ENCODE measurements around the gene NTF3.

The NTF3 gene

DNA sequence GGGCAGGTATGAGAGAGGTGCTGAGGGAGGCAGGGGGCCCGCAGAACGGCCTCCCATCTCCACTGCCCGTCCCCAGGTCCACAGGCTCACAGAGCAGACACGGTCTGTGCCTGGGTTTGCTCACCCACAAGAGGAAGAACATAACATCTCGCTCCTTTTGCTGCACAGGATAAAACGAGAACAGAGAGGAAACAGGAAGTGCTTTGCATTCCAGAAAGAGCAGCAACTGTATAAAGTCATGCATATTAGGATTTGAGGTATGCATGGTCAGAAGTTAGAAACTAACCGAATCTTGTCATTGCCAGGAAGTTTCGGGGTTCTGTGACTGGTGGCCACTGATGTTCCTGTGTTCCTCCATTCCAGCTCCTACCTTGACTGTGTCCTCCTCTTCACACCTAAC, 25.0 kb downstream of the NTF3 start:
- no peak for DNase-seq (ENCODE audit: low read depth in 3 of 3)

DNA sequence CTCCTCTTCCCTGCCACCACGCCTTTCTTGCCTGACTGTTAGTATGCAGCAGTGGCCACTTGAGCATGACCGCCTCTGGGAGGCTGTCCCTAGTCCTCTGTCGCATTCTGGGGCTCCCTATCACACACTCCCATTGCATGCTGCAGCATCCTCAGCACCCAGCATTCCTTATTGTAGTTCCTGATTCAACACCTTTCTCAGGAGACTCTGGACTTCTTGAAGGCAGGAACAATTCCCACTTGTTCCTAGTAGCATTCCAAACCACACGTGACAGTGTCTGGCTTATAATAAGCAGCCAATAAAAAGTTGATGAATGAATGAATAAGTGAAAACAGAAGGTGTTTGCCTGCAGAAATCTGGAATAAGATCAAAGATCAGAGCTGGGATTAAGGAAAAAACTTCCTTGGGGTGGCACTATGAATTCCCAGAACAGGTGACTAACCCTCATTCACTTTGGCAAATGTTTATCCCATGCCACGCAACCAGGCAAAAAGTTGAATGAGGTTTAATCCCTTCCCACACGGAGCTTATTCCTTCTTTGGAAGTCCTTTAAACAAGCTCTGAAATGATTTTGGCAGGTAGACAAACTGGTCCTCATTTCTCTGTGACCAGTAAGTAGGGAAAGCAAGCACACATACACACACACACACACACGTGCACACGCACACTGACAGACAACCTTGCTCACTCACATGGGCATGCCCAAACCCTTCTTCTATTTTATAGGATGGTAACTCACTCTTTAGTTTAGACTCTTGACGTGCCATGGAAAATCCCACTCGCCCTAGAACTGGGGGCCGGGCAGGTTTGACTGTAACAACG, 26.5 kb downstream of the NTF3 start:
- DNase-seq (ENCODE audit: low read depth in 3 of 3), result no peak

DNA sequence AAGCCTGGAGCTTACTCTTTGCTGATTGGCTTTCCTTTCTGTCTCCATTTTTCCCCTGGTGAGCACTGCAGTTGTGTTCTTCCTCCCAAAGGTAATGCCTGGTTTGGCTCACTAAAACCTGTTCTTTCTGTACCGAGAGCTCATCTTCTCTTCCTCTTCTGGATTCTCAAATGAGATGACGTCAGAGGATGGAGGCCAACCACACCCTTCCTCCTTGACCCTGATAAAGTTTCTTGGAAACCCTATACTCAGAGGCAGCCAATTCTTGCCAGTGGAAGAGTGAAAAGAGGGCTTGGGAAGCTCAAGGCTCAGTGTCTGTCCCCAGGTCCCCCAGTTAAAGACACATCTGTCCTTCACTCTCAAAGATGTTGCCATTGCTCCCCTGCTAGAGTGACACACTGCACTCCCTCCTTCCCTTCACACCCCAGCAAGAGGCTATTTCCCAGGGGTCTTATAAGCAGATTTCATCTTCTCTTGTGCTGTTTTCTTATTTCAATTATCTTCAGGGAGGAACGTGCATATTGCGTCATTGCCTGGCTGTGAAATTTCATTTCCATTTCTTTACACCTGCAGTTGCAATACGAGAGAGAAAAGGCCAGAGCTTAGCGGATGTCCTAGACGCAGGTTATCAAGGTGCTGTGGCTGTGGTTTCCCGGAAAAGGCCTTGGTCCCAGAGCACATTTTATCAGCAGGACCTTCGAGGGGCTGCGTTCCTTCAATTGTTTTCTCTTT, 27.3 kb downstream of the NTF3 start:
- DNase-seq (ENCODE audit: low read depth in 3 of 3), result no peak

DNA sequence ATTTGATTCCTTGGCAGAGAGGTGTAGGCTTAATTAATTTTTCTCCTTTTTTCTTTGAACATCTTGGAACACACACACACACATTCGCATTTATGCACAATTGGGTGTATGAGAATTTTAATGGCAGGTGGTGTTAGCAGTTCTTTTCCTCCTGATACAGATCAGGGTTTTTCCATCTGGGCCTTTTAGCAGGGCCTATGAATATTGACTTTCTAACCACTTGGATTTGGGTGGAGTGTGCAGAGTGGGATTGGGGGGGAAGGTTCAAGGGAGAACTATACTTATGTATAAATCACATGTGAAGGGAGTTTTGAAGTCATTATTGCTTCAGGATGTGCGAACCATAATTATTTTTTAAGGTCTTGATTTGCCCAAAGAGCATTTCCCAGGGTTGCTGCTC, 28.9 kb downstream of the NTF3 start:
- no peak for DNase-seq (ENCODE audit: low read depth in 3 of 3)

DNA sequence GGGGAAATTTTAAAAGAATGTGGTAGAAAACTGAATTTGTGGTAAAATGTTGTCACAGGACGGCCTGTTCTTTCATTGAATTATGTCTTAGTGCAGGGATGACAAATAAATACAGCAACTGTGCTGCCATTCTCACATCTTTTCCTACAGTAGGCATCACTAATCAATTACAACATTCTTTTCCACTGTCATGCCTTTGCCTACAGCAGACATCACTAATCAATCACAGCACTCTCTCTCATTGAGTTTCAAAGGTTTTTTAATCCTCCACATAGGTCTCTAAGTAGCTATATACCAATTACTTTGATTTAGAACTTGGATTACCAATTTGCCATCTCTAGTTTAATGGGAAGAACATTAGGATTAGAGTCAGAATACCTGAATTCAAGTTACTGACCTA, 30.1 kb downstream of the NTF3 start:
- DNase-seq (ENCODE audit: low read depth in 3 of 3), result no peak

DNA sequence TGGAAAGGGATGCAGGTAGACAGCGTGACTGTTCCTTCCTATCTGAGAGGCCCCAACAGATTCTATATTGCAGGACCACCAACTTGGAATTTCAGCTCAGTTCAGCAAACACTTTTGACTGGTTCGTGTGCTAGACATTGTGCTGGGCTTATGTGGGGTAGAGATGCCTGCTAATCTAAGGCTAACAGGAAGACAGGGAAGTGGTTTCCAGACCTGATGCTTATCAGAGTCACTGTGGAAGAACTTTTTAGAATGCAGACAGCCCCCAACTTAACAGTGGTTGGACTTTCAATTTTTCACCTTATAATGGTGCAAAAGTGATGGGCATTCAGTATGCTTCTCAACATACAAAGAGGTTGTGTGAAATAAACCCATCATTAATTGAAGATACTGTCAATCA, 32.2 kb downstream of the NTF3 start:
- DNase-seq (ENCODE audit: low read depth in 3 of 3), result no peak

DNA sequence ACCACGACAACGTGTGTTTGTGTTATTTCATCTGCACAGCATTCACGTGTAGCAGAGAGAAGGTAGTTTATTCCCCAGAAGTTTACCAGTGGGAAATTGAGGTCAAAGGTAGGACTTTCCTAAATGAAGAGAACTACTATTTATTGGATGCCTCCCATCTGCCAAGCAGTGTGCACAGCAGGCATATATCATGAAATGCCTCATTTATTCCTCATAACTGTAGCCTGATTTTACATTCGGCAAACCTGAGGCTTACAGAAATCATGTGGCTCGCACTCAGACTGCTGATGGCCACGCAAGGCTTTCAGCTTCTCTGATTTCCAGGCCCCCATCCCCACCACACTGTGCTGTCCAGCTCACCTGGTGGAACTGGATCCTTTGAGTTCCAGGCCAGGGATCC, 33.5 kb downstream of the NTF3 start:
- DNase-seq (ENCODE audit: low read depth in 3 of 3), result no peak

DNA sequence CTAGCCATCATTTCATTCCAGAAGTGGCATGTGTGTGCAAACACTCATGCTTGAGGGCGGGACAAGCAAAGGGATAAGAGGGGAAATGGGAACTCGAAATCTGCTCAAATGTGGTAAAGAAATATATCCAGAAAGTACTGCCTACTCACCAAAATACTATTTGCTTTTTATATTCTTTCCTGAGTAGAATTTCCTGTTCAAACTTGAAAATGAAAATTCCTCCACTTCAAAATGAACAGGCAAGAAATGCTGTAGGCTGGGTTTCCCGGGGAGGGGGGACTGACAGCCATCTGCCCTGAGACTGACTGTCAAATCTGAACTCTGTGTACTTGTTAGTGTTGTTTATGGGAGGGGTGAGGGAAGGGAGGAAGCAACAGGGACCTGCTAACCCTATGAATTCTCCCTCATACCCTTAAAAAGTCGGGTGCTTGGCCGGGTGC, 34.6 kb downstream of the NTF3 start:
- DNase-seq (ENCODE audit: low read depth in 3 of 3), result no peak

DNA sequence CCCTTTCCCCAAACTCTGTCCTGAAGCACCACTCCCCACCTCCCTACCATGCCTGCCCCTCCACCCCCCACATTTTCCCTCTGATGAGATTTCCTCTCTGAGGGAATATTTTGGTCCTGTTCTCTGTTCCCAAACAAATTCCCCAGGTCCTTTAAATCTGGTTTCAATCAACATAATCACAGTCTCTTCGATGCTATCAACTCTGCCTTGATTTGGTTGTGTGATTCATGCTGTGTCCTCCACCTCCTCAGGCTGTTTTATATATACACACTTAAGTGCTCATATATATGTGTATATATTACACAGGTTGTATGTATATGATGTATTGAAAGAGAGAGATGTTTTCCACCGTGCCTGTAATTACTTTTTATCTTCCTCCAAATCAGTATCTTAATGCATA, 36.0 kb downstream of the NTF3 start:
- DNase-seq (ENCODE audit: low read depth in 3 of 3), result no peak

DNA sequence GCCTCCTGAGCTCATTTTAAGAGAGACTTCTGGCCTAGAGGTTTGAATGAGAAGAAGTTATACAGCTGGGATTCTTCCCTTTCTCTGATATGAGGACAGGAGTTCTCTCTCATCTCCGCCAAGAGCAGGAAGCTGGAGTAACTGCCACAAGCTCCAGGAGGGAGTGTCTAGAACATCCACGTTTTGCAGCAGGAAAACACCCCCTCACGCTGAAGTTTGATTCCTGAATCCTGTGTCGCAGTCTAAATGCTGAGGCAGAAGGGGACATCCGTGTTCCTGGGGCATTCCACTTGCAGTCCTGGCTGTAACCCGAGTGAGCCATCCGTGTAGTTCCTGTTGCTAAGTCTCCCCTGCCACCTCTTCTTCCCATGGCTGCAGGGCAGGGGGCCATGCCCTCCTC, 38.3 kb downstream of the NTF3 start:
- no peak for DNase-seq (ENCODE audit: low read depth in 3 of 3)

DNA sequence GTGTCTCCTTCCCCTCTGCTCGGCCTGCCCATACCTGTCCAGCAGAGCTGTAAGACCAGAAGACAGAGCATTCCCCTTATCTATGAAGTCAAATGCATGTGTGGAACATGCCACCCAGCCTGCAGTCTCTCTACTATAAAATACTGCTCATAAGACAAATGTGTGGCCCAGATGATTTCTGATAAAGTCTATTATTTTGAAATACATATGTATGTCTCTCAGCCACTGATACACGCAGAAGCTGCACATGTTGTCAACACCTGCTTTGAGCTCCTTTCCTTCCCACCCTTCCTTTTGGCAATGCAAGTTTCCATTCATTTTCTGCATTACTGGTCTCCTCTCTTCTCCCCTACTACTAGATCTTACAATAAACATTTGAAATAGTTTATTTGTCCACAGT, 38.8 kb downstream of the NTF3 start:
- no peak for DNase-seq (ENCODE audit: low read depth in 3 of 3)

DNA sequence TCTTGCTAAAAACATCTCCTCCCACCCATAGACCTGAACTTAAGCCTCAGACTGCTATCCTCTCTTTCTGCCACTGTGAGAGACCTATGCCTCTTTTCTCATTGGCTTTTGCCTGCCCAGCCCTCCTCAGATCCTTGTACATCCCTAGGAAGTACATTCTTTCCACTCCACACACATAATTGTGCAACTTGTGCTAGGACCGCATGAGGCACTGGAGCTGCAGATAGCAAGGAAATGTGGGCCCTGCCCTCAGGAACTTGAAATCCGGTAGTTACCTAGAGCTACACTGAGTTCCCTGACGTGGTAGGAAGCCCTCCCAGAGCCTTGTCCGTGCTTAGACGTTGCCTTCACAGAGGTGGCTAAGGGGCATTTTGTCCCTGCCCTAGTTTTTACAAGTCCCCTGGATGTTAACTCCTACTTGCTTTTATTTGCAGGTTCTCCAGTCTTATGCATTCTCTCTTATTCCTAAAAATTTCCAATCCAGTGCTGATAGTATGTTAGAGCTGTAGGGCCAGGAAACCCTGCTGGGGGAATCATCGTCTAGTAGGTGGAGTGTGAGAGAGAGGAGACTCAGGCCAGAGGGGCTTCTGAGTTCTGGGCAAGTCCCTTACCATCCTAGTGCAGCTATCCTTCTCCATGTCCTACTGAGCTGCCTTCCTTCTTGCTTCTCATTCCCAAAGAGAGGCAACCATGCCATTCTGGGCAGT, 41.3 kb downstream of the NTF3 start:
- DNase-seq (ENCODE audit: low read depth in 3 of 3), result no peak

DNA sequence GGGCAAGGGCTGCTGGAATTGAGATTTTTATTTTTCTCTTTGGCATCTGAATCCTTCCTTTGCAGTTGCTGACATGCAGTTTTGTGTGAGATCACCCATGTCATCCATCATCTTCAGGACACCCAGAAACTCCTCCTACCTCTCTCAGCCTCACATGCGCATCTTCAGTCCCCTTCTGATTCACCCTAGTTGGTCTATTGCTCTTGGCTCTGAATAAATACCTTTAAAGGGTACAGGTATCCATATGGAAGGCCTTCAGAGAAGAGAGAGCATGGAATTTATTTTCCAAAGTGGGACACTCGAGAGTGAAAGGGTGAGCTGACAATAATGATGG, 41.8 kb downstream of the NTF3 start:
- no peak for DNase-seq (ENCODE audit: low read depth in 3 of 3)

DNA sequence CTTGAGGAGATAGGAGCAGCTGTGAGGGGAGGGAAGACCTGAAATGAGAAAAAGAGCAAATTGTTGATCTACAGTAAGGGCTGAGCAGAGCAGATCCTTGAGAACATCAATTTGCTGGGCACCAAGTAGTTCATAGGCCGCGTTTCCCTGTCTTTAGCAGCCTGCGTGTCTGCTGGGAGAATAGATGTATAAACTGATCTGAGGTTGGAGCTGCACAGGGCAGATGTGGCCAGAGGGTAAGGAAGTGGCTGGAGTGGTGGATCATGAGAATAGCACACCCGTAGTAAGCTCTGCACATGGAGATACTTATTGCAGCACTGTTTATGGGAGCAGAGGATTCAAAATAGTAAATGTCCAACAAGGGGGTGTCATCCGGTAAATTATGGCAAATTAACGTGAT, 44.4 kb downstream of the NTF3 start:
- no peak for DNase-seq (ENCODE audit: low read depth in 3 of 3)

DNA sequence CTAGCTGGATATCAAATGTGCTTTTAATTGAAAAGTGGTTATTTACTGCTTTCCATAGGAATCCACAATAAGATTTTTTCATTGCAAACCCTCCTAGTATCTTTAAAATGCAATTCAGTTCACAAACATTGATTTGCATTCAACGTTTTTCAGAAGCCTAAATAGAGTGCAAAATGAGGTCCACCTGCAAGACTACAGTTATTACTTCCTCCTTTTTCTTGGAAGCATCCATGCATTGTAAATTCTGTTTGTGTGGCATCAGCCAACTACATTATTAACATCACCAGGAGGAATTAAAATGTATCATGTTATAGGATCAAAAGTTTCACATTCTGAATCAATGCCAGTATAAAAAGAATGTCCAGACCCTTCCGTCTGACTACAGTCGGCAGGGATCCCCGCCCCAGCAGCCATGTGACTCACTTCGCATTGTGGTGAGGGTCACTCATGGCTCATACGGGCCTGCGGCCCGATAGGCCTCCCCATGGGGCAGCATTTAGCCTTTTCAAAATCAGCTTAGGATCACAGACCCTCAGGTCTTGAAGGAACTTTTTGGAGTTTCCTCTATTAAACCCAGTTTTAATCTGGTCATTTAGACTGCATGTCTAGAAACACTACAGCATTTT, 46.3 kb downstream of the NTF3 start:
- no peak for DNase-seq (ENCODE audit: low read depth in 3 of 3)

DNA sequence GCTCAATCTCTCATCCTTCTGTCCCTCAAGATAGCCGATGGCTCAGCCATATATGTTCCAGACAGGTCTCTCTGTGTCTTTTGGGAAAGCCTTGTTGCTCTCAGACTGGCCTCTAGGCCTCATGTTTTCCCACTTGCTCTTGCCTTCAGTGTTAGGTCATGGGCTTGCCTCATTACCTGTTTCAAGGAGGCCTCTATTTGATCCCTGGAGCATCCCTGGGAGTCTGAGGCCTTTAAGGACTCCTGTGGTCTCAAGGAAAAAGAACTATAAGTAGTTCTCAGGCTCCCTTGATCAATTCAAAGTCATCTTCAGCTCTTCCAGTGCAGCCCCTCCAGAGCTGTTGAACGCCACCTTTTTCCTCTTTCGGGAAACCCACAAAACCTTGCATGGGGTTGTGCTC, 47.9 kb downstream of the NTF3 start:
- no peak for DNase-seq (ENCODE audit: low read depth in 3 of 3)

DNA sequence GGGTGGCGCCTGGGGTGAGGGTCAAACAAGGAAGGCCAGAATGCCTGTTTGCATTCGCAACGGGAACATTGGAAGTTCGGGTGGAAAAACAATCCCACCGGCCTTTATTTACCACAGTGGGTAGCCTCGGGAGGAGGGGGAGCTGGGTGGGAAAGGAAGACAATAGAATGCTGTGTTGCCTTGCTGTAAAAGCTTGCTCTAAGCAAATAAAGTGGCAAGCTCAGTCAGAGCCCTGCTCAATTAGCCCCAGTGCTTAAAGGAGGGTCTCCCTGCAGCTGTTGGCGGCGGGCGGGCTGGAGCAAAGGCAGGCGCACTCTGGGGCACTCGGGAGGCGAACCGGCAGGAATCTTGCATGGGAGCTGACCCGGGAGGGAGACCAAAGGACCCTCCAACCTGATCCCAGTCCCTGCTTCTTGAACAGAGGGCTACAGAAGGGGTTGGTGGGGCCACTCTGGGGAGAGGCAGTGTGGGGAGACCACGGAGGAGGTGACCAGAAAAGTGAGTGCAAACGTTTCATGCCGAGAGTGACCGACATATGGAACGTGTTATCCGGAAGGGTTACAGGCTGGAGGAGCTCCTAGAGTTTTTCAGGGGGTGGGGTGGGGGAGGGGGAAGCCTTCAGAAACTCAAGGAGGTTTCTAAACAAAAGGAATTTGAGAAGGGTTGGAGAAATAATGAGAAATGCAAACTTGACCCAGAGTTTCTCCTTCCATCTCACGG, 48.5 kb downstream of the NTF3 start:
- no peak for DNase-seq (ENCODE audit: low read depth in 3 of 3)

DNA sequence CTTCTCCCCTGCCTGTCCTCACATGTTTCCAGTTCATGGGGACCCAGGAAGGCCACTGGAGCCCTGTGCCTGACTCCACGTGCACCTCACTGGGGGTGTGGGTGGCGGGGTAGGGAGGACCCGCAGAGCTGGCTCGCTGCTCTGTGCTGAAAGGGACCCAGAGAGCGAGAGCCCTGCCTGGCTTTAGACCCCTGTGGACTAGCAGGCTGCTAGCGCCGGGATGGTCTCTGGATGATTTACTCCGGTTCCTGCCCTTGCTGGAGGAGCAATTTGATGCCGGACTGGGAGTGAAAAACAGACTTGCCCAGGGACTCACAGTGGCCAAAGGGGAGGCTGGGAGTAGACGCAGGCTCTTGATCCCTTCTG, 49.0 kb downstream of the NTF3 start:
- DNase-seq (ENCODE audit: low read depth in 3 of 3), result no peak

DNA sequence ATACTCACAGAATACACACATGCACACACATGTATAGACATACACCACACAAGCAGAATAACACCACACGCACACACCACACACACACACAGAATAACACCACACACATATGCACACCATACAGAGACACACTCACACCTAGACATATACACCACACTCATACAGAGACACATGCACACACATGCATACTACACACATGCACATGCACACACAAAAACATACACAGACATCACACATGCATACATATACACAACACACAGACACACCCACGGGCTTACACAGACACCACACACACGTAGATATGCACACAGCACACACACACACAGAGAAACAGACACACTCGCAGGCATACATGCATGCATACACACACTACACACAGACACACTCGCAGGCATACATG, 49.7 kb downstream of the NTF3 start:
- no peak for DNase-seq (ENCODE audit: low read depth in 3 of 3)

DNA sequence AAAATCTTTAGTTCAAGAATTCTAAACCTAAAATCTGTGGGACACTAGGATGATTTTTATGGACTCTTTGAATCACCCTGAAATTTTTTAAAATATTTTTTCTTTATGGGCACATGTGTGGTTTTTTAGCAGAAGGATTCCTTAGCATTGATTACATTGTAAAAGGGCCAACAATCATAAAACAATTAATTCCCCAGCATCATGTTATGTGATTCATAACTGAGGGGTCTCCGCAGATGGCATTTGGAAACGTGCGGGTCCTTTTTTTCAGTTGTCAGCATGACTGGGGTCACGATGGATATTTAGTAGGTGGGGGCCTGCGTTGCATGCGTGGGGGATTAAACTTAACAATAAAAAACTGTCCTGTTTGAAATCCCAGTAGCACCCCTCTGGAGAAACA, 52.5 kb downstream of the NTF3 start:
- DNase-seq (ENCODE audit: low read depth in 3 of 3), result no peak

DNA sequence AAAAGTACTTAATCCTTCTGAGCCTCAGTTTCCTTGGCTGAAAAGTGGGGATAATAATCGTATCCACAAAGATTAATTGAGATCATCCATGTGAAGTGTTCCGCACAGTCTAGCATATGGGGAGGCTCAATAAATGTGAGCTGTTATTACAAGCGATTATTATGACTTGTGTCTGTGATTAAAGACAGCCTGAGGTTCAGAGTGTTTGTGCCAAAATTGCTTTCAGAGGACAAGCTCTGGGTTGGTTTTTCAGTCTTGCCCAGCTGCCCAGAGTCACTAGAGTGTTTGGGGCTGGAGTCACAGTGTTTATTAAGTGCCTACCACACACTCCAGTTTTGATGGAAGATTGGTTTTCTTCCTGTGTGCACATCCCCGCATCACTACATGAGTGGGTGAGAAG, 53.5 kb downstream of the NTF3 start:
- DNase-seq (ENCODE audit: low read depth in 3 of 3), result no peak

DNA sequence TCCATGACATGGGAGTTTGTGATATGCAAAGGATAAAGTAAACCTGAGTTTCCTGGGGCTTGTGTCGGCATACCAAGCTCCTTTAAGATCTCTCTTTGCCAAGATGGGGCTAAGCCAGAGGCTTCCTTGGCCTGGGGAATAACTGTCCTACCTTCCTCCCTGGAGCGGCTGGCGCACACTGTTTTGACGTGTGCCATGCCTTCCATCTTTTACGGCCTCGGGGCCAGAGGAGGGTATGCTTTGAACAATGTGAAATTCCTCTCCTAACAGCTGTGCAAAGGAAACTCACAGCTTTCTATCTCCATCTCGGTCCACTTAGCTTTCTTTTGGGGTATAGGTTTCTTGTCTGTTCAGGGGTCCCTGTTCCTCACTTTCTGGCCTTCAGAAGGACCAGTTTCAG, 55.2 kb downstream of the NTF3 start:
- DNase-seq (ENCODE audit: low read depth in 3 of 3), result no peak
